ENCODE data around the gene GRB10.

GRCh38 chr7:50665403-50666123 lies 117.1 kb downstream of the GRB10 start:
- TF ChIP-seq, protein P1, sequence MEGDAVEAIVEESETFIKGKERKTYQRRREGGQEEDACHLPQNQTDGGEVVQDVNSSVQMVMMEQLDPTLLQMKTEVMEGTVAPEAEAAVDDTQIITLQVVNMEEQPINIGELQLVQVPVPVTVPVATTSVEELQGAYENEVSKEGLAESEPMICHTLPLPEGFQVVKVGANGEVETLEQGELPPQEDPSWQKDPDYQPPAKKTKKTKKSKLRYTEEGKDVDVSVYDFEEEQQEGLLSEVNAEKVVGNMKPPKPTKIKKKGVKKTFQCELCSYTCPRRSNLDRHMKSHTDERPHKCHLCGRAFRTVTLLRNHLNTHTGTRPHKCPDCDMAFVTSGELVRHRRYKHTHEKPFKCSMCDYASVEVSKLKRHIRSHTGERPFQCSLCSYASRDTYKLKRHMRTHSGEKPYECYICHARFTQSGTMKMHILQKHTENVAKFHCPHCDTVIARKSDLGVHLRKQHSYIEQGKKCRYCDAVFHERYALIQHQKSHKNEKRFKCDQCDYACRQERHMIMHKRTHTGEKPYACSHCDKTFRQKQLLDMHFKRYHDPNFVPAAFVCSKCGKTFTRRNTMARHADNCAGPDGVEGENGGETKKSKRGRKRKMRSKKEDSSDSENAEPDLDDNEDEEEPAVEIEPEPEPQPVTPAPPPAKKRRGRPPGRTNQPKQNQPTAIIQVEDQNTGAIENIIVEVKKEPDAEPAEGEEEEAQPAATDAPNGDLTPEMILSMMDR (IDR thresholded peaks at IDR 0.05) = no peak
- no peak for TF ChIP-seq POLR2A (IDR thresholded peaks at IDR 0.05)

Data from ovary (tissue), 3 donors.